T47D (cell line): ENCODE measurements around the gene RAC2.

Experiments
- DNase-seq, 2 experiments: peaks; one replicate each; pipeline versions ENCODE4 v3.0.0 to v3.0.0-alpha.2; 2011 to 2012; ENCODE audit warnings: low read depth in 1 of 2, low spot score in 1 of 2
- JUND ChIP-seq: IDR thresholded peaks from 2 replicates; pipeline ENCODE4 v1.6.1; 2012; ENCODE audit warnings: low read depth
- in situ Hi-C: cut with HindIII; loops from 2 replicates; pipeline ENCODE4 v1.10.0; 2016; ENCODE audit warnings: low sequenced_read_pairs, low pct_unique_long_range_greater_than_20kb

The RAC2 gene

GRCh38 chr22:37282385-37282677, 38.3 kb upstream of the RAC2 start, which contains the start of gene CYTH4:
CYTH4 (plus strand) TSS chr22:37282508; CDS start chr22:37282570, 62 bp downstream.
- in situ Hi-C loops: no loop called here
- no peak for DNase-seq
- no peak for TF ChIP-seq JUND

GRCh38 chr22:37281646-37282384, 37.7 kb upstream of the RAC2 start:
- in situ Hi-C loops: no loop called here
- no peak for TF ChIP-seq JUND
- DNase-seq: no peak

- DNase-seq: no peak
- in situ Hi-C loops: no loop called here
- TF ChIP-seq JUND: no peak
Measured at GRCh38 chr22:37281195-37281594, 37.1 kb upstream of the RAC2 start.

- in situ Hi-C loops: no loop called here
- no peak for TF ChIP-seq JUND
- no peak for DNase-seq
Measured at GRCh38 chr22:37280718-37281117, 36.6 kb upstream of the RAC2 start.

- no peak for DNase-seq
- TF ChIP-seq JUND: no peak
- in situ Hi-C loops: no loop called here
Measured at GRCh38 chr22:37279331-37280181, 35.5 kb upstream of the RAC2 start.

GRCh38 chr22:37278261-37278660, 34.2 kb upstream of the RAC2 start:
- TF ChIP-seq JUND: no peak
- in situ Hi-C loops: no loop called here
- DNase-seq: no peak

- no peak for TF ChIP-seq JUND
- no peak for DNase-seq
- in situ Hi-C loops: no loop called here
Measured at GRCh38 chr22:37277384-37277783, 33.3 kb upstream of the RAC2 start.

- no peak for TF ChIP-seq JUND
- in situ Hi-C loops: no loop called here
- no peak for DNase-seq
Measured at GRCh38 chr22:37276776-37277175, 32.7 kb upstream of the RAC2 start.

- in situ Hi-C loops: no loop called here
- no peak for TF ChIP-seq JUND
- DNase-seq: no peak
Measured at GRCh38 chr22:37275622-37276021, 31.6 kb upstream of the RAC2 start.

GRCh38 chr22:37275134-37275533, 31.1 kb upstream of the RAC2 start:
- no peak for TF ChIP-seq JUND
- in situ Hi-C loops: no loop called here
- DNase-seq: no peak

GRCh38 chr22:37274380-37274862, 30.4 kb upstream of the RAC2 start:
- TF ChIP-seq JUND: no peak
- DNase-seq: no peak
- in situ Hi-C loops: no loop called here

GRCh38 chr22:37273846-37274225, 29.8 kb upstream of the RAC2 start:
- TF ChIP-seq JUND: no peak
- DNase-seq: no peak
- in situ Hi-C loops: no loop called here

- no peak for TF ChIP-seq JUND
- DNase-seq: no peak
- in situ Hi-C loops: no loop called here
Measured at GRCh38 chr22:37273126-37273845, 29.2 kb upstream of the RAC2 start.
